Endothelial cell of umbilical vein (primary cell): Measurements from ENCODE around the gene PFDN5. TPM values are rescaled to one million over a fixed set of nuclear protein-coding genes. Genes with fewer than 3 reads are reported as not detected.

Source experiments
- Bru-seq: library from RNA; stranded (reverse); fragments of 400-500 nt; gene quantifications from one replicate; lab custom pipeline; 2021; lab: Mats Ljungman, UMichigan
- BruChase-seq, 2 experiments: library from RNA; stranded (reverse); fragments of 400-500 nt; gene quantifications; one replicate each; lab custom pipeline; 2021; lab: Mats Ljungman, UMichigan
- BruUV-seq: library from RNA; stranded (reverse); fragments of 400-500 nt; replicated peaks from 2 replicates; lab custom pipeline; 2021; lab: Mats Ljungman, UMichigan
- CTCF ChIA-PET: fragments of 300-600, 350-600 bp; sonication (Branson Sonifier 250); formaldehyde crosslinking; loops from one replicate; lab custom pipeline; 2021; ENCODE audit warnings: antibody characterized with exemption, inconsistent platforms; lab: Charles Lee
- POLR2A ChIA-PET: fragments of 300-600, 350-600 bp; sonication (Branson Sonifier 250); formaldehyde crosslinking; loops from one replicate; lab custom pipeline; 2021; ENCODE audit warnings: antibody characterized with exemption, inconsistent platforms; lab: Charles Lee
- DNase-seq: peaks from one replicate; pipeline ENCODE4 v3.0.0-alpha.2; 2011; ENCODE audit warnings: low read depth, low spot score
- FAIRE-seq: peaks from 2 replicates; lab custom pipeline; 2011; peaks lifted over from hg19 to GRCh38; lab: Jason Lieb, UNC
- H2AFZ ChIP-seq: 2 replicates; pipeline ENCODE4 v1.6.0; 2012; ENCODE audit warnings: low read depth, low read length, control low read depth, inconsistent platforms
- H3K27ac ChIP-seq: 2 replicates; pipeline ENCODE4 v1.5.1; 2011; ENCODE audit warnings: low read depth, mild to moderate bottlenecking, control low read depth, low read length, moderate library complexity; ENCODE audit not compliant: insufficient read depth
- H3K27me3 ChIP-seq, 2 experiments: 2 replicates each; pipeline versions ENCODE4 v1.6.0 to v1.6.1; 2011; ENCODE audit warnings: low read length in 2 of 2, mixed read lengths in 1 of 2; ENCODE audit not compliant: control insufficient read depth in 2 of 2, insufficient read depth in 2 of 2
- H3K36me3 ChIP-seq, 2 experiments: 2 replicates in 1 of 2; 3 replicates in 1 of 2; pipeline ENCODE4 v1.5.1; 2011; ENCODE audit warnings: low read length in 2 of 2, mild to moderate bottlenecking in 1 of 2, moderate library complexity in 1 of 2; ENCODE audit not compliant: control insufficient read depth in 2 of 2, insufficient read depth in 2 of 2; ENCODE audit errors: extremely low read depth in 1 of 2
- H3K4me1 ChIP-seq: 3 replicates; pipeline ENCODE4 v1.5.1; 2011; ENCODE audit warnings: mild to moderate bottlenecking, low read length; ENCODE audit not compliant: control insufficient read depth, insufficient read depth; ENCODE audit errors: extremely low read depth
- H3K4me2 ChIP-seq: 2 replicates; pipeline ENCODE4 v1.6.1; 2011; ENCODE audit warnings: low read length, control low read depth, mixed read lengths; ENCODE audit not compliant: insufficient read depth
- H3K4me3 ChIP-seq, 3 experiments: fragments of 200-600 bp in 1 of 3; sonication (generic), shearing (Covaris generic) in 1 of 3; replicated peaks in 1 of 3; 2 replicates each; pipeline ENCODE4 v1.5.1; 2011 to 2016; ENCODE audit warnings: control low read depth in 3 of 3, low read length in 3 of 3, mild to moderate bottlenecking in 2 of 3, inconsistent platforms in 1 of 3, low read depth in 1 of 3, moderate library complexity in 1 of 3; ENCODE audit not compliant: insufficient read depth in 1 of 3
- H3K79me2 ChIP-seq: 2 replicates; pipeline ENCODE4 v1.6.0; 2012; ENCODE audit warnings: low read length, inconsistent platforms; ENCODE audit not compliant: control insufficient read depth, insufficient read depth
- H3K9ac ChIP-seq: replicated peaks from 2 replicates; pipeline ENCODE3; 2011; ENCODE audit warnings: low read length, control low read depth; ENCODE audit not compliant: insufficient read depth; ENCODE audit errors: extremely low read depth
- H3K9me1 ChIP-seq: replicated peaks from 3 replicates; pipeline ENCODE4 v1.6.0; 2011; ENCODE audit warnings: mild to moderate bottlenecking, low read length; ENCODE audit not compliant: control insufficient read depth, insufficient read depth; ENCODE audit errors: extremely low read depth
- H3K9me3 ChIP-seq: replicated peaks from 2 replicates; pipeline ENCODE4 v1.5.1; 2012; ENCODE audit warnings: low read length, inconsistent platforms; ENCODE audit not compliant: control insufficient read depth, insufficient read depth
- H4K20me1 ChIP-seq: replicated peaks from 2 replicates; pipeline ENCODE3; 2011; ENCODE audit warnings: mild to moderate bottlenecking, low read length; ENCODE audit not compliant: control insufficient read depth, insufficient read depth; ENCODE audit errors: extremely low read depth
- GATA2 ChIP-seq: IDR thresholded peaks from 2 replicates; pipeline ENCODE4 v1.7.0; 2011; ENCODE audit warnings: low read depth, mild to moderate bottlenecking, moderate library complexity, mixed read lengths, low read length; ENCODE audit not compliant: insufficient read length, insufficient read depth
- MYC ChIP-seq: IDR thresholded peaks from one replicate; pipeline ENCODE4 v1.6.1; 2011; ENCODE audit warnings: mild to moderate bottlenecking, low read depth, low read length
- POLR2A ChIP-seq: IDR thresholded peaks from 2 replicates; pipeline ENCODE4 v1.6.1; 2012; ENCODE audit warnings: low read depth, mild to moderate bottlenecking, control low read depth, low read length
- POLR2AphosphoS5 ChIP-seq: IDR thresholded peaks from 2 replicates; pipeline ENCODE4 v1.6.1; 2012; ENCODE audit warnings: low read depth, mild to moderate bottlenecking, control low read depth, low read length, moderate library complexity; ENCODE audit not compliant: insufficient read depth
- dilution Hi-C: fragments of 300-500 bp; cut with MboI; formaldehyde crosslinking; loops from one replicate; pipeline ENCODE4 v1.15.0; 2019; ENCODE audit warnings: low sequenced_read_pairs; ENCODE audit not compliant: extremely low pct_ligation_motif_present
- intact Hi-C: fragments of 100-400 bp; cut with micrococcal nuclease; formaldehyde crosslinking; loops from one replicate; pipeline ENCODE4 v1.10.0; 2022
- long read RNA-seq: library from polyadenylated mRNA; stranded (forward); transcript quantifications from one replicate; pipeline ENCODE4 v2.0.0, GENCODE V29; 2021
- polyA minus RNA-seq, 3 experiments: library from RNA; depleted of rRNA, polyadenylated mRNA; stranded (reverse); fragments of >200 nt; gene quantifications; 1 replicate in 1 of 3; 2 replicates in 2 of 3; pipeline ENCODE4 v1.2.3, GENCODE V29; 2011
- polyA plus RNA-seq, 4 experiments: library from polyadenylated mRNA; depleted of rRNA in 3 of 4; stranded (reverse) in 3 of 4; unstranded in 1 of 4; fragments of >200 nt; gene quantifications; 2 replicates each; pipeline versions ENCODE4 v1.2.1 to v1.2.3, GENCODE V29; 2011 to 2012; ENCODE audit warnings: missing spikeins in 1 of 4
- total RNA-seq: library from RNA; stranded (reverse); gene quantifications from 2 replicates; pipeline ENCODE4 v1.2.3, GENCODE V29; 2021

PFDN5 gene
- 286 and 301 TPM in 2 replicates for total RNA-seq
- polyA plus RNA-seq: 665 and 745 TPM in 2 replicates
- 965 and 972 TPM in 2 replicates for polyA plus RNA-seq (2011; cell fraction: cytosol; rRNA removed)
- 821 and 880 TPM in 2 replicates for polyA plus RNA-seq (2011; cell fraction: nucleus; rRNA removed)
- 559 and 618 TPM in 2 replicates for polyA plus RNA-seq (2012)
- 123 and 203 TPM in 2 replicates for polyA minus RNA-seq
- 96.5 TPM for polyA minus RNA-seq (2011; cell fraction: cytosol; rRNA and poly(A)+ RNA removed)
- polyA minus RNA-seq (2011; cell fraction: nucleus; rRNA and poly(A)+ RNA removed): 80.4 and 104 TPM in 2 replicates
- Bru-seq, nascent RNA: percentile 90 among the genes with signal in this experiment
- BruChase-seq, experiment 1, labeled RNA remaining after a 6-hour chase: percentile 92 among the genes with signal in this experiment
- BruChase-seq, experiment 2, labeled RNA remaining after a 2-hour chase: percentile 89 among the genes with signal in this experiment
- long read RNA-seq, transcript PFDN5-214 (6 exons, 847 nt): major isoform, 549 of 662 reads
- long read RNA-seq, transcript PFDN5-213 (3 exons, 596 nt): minor isoform, 5 of 662 reads
- long read RNA-seq, transcript PFDN5-203 (4 exons, 478 nt): minor isoform, 44 of 662 reads
- long read RNA-seq, partial matches to known transcripts: 1 of 662 reads
- long read RNA-seq, other reads (novel, unspliced or antisense): 55 of 662 reads

DNA sequence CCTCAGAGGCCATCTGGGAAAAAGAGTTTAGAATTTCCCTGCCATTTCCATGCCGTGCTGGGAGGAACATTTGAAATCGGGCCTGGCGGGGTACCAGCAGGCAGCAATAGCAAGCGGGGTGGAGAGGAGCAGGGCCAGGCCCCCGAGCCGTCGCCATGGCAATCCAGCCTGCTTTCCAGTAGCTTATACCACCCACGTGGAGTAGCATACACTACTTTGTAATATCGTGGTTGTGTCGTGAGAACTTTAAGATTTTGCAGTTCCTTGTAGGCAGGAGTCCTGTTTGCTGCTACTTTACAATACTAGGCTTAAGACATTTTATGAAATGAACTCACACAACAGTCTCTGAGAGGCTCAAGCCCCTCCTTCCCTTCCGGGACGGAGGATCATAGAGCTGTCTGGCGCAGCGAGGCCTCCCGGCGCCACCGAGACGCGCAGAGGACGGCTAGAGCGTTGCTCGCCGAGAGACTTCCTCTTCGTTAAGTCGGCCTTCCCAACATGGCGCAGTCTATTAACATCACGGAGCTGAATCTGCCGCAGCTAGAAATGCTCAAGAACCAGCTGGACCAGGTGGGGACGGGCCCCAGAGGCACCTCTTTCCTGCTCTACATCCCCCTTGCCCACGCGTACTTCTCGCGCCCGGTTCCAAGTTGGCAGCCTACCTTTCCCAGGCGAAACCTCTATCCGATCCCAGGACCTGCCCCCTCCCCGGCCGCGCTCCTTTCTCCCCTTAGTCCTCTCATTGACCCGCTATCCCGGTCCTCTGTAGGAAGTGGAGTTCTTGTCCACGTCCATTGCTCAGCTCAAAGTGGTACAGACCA is at the start of gene PFDN5:
PFDN5 (plus strand) TSS at position 473 of the 821 bp plus-strand sequence; CDS start at position 499, 26 bp downstream.
- Histone ChIP-seq H3K4me1 (peaks cover 31% of the 10 kb centered on the region), H3K27ac (peak within 1 kb of the TSS; percentile 63), H2AFZ (peak within 1 kb of the TSS; percentile 78), H3K9me1 (no peaks in the 10 kb centered on the region), H3K36me3 (peaks cover under 1 to 4% of the 10 kb centered on the region in 2 experiments), H3K4me3 (peak within 1 kb of the TSS; percentile 71 to 82 (median 82)), H3K79me2 (peaks cover 25% of the 10 kb centered on the region), H3K9me3 (no peaks in the 10 kb centered on the region), H3K27me3 (no peaks in the 10 kb centered on the region), H3K4me2 (peak within 1 kb of the TSS; percentile 77), H4K20me1 (no peaks in the 10 kb centered on the region), H3K9ac (peak within 1 kb of the TSS; percentile 85)
- FAIRE-seq: peak; percentile 98
- peak; percentile 96 for DNase-seq
- BruUV-seq: no TSS peak
- POLR2A ChIA-PET: interaction anchor here (1.0 to 1.5 kb wide), 3 partner anchors 26 to 206 kb away, joined by 4 to 6 read pairs (median 5); partner anchors contain the start of genes AAAS and TARBP2
- intact Hi-C loops (loop anchor here (2.0 kb wide), 2 partner anchors 26 to 74 kb away; partner anchors contain the start of gene ESPL1), dilution Hi-C loops (no loop called here)
- TF ChIP-seq POLR2AphosphoS5 (peak; percentile 72), MYC (peak; percentile 9), POLR2A (peak; percentile 84), GATA2 (no peak)
- CTCF ChIA-PET: interaction anchor here (0.6 to 2.1 kb wide), 13 partner anchors 16 to 206 kb away, joined by 3 to 31 read pairs (median 4); partner anchors contain the start of genes AAAS and TARBP2
